Breast epithelium (tissue), 3 donors: ENCODE results near the gene ENTPD2.

Source experiments
- CTCF ChIP-seq, 3 donors: fragments of 450-650 bp; IDR thresholded peaks; one replicate each; pipeline ENCODE4 v1.5.1; 2016 to 2017; ENCODE audit warnings: antibody characterized with exemption in 3 of 3, mild to moderate bottlenecking in 3 of 3, moderate library complexity in 3 of 3
- POLR2A ChIP-seq: fragments of 450-650 bp; IDR thresholded peaks from one replicate; pipeline ENCODE4 v1.6.1; 2016; ENCODE audit warnings: antibody characterized with exemption, mild to moderate bottlenecking, moderate library complexity

- TF ChIP-seq POLR2A = no peak
- TF ChIP-seq CTCF (IDR thresholded peaks at IDR 0.05) = no peak
Observed at GRCh38 chr9:137016436-137016835, 37.4 kb downstream of the ENTPD2 start.
